Limb (tissue), 2 donors: ENCODE measurements around the gene FLVCR2.

Experiments
- DNase-seq, 2 donors: peaks; one replicate each; pipeline ENCODE4 v3.0.0-alpha.2; 2016; ENCODE audit errors: extremely low spot score in 2 of 2

Gene FLVCR2

DNA sequence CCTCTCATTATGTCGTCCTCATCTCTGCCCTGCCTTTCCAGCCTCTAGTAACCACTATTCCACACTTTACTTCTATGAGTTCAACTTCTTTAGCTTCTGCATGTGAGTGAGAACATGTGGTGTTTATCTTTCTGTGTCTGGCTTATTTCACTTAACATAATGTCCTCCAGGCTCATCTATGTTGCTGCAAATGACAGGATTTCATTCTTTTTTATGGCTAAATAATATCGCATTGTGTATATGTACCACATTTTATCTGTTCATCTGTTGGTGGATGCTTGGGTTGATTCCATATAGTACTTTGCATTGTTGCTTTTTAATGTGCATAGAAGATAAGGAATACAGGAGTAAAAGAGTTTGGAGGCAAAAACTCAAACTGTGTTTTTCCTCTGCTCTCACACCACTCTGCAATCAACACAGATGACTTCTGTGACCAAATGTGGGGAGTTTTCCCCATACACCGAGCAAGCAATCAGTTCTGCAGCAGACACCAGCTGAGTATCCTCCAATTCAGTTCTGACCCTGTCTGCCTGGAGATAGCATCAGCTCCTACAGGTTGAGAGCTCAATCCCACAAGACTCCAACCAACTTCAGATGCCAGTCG lies 24.6 kb upstream of the FLVCR2 start:
- no peak for DNase-seq

GRCh38 chr14:75554482-75554881 lies 23.9 kb upstream of the FLVCR2 start:
- DNase-seq: no peak

- DNase-seq: no peak
These were observed 20.0 kb upstream of the FLVCR2 start for GRCh38 chr14:75558440-75558839.

DNA sequence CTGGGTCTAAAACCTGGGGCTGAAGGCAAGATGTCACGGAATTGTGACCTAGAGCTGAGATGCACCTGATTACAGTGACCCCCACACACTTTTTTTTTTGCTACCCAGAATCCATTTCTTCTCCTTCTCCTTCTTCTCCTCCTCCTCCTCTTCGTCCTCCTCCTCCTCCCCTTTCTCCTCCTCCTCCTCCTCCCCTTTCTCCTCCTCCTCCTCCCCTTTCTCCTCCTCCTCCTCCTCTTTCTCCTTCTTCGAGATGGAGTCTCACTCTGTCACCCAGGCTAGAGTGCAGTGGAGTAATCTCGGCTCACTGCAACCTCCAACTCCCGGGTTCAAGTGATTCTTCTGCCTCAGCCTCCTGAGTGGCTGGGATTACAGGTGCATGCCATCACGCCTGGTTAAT lies 19.4 kb upstream of the FLVCR2 start:
- DNase-seq: no peak

DNA sequence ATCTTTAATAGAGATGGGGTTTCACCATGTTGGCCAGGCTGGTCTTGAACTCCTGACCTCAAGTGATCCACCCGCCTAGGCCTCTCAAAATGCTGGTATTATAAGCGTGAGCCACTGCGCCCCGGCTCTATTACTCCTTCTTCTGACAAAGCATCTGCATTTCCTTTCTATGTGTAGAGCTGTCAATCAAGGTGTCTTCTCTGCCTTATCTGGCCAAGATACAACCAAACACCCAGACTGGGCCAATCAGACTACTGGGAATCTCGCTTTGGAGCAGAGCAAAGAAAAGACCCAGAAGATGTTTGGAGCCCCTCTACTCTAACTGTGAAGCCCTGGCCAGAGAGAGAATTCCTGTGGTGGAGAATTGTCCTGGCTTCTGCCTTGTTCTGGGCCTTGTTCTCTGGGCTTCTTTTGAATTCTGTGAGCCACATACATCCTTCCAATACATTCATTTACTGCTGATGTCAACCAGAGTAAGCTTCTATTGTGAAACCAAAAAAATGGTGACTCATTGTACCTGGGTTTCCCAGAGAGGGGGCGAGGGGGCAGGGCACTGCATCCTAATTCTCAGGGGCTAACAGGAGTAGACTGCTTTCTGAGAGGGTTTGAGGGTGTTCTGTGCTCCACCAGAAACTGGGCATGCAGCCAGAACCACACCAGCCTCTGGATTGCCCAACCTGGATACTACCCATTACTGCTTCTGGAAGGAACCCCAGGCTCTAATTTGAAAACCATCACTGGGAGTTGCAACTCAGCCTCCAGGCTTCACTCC lies 18.8 kb upstream of the FLVCR2 start:
- no peak for DNase-seq

GRCh38 chr14:75561013-75561432 lies 17.4 kb upstream of the FLVCR2 start:
- peak; percentile 69 to 80 for DNase-seq

DNA sequence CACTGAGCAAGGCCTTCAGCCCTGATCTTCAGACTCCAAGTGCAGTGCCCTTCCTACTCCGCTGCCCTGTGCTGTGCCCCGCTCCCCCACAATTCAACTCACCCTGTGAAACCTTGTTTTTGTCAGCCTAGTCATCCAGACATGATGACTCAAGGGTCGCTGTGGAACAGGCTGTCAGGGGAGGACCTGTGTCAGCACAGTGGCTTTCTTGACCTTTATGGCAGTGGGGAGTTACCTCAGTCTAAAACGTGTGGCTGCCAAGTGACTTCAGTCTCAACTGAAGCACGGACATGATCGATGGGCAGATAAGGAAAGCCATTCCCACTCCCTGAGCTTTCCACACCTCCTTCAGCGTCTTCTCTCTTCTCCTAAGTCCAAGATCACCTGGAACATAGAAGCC lies 16.3 kb upstream of the FLVCR2 start:
- no peak for DNase-seq

GRCh38 chr14:75562489-75562888 lies 15.9 kb upstream of the FLVCR2 start:
- no peak for DNase-seq

DNA sequence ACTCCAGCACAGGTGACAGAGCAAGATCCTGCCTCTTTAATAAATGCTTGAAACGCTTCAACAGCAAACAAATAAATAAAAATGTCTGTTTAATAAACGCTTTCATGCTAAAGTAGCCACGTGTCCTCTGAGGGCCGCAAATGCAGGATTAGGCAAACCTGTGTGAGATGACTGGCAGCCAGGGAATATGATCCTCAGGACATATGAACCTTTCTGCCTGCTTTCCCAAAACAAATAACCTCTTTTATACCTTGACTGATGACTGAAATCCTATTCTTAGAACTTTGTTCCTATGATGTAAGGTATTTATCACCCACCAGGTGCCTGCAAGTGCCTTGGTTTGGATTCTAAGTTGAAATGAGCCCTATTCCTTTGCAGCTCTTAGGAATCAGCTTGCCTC lies 14.5 kb upstream of the FLVCR2 start:
- DNase-seq: no peak

DNA sequence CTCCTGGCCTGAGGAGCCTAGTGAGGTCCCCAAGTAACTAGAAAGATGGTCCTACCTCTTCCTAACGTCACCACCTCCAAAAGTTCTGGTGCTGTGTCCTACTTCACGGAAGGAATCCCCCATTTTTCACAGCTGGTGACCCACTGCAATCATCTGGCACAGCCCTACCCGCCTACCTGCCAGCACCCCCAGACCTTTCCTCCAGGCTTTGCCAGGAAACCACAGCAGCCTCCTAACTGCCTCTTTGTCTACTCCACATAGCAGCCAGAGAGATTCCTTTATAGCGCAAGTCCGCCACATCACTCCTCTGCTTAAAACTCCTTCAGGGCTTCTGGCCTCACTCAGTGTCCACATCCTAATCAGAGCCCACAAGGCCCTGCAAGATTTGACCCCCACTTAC lies 13.4 kb upstream of the FLVCR2 start:
- DNase-seq: no peak

DNA sequence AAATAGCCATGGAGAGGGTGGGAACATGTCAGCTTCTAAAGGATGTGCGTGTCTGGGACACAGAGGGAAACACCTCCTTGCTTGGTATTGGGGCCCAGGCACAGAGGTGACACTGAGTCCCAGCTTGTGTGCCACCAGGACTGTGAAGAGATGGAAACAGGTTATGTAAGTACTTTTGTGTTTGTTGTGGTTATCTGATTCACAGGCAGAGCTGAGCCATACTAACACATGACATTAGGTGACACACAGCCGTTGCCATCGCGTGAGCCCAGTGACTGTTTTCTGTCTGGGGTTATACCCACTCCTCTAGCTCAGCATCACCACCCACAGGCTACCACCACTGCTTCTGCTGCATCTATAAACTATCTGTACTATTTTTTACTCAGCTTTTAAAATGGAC lies 12.1 kb upstream of the FLVCR2 start:
- no peak for DNase-seq

- no peak for DNase-seq
These were observed 11.7 kb upstream of the FLVCR2 start for GRCh38 chr14:75566752-75567151.

- DNase-seq: no peak
These were observed 10.3 kb upstream of the FLVCR2 start for GRCh38 chr14:75568140-75568539.

DNA sequence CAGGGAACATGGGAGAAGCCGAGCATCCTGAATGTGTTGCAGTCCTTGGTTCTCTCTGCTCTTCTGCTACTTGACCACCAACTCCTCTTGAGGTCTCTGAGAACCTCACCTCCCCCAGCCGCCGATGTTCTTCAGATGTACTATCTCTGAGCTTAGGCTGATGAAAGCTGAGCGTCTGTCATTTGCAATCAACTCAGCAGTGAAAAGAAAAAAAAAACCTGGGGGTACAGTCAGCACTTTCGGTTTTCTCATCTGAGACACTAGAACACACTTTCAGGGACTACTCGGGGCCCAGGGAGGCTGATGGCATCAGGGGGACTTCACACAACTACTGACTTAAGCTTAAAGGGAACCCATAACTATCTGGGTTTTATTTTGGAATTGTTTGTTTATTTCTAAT lies 9.6 kb upstream of the FLVCR2 start:
- DNase-seq: no peak

DNA sequence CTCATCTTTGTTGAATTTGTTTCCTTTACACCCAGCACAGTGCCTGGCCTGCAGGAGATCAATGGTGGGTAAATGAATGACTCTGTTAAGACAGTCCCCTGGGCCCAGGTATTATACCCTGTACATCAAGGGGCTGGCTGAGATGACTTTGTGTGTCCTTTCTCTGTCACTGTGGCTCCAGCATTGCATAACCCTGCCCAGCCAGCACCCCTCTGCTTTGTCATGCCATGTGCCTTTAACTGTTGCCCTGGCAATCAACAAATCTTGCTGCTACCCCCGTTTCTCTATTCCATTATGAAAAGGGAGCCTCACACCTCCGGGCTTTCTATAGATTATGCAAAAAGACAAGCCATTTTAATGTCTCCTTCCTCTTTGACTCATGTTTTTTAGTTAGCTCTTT lies 7.6 kb upstream of the FLVCR2 start:
- DNase-seq: no peak

GRCh38 chr14:75572104-75572503 lies 6.3 kb upstream of the FLVCR2 start:
- DNase-seq: no peak

DNA sequence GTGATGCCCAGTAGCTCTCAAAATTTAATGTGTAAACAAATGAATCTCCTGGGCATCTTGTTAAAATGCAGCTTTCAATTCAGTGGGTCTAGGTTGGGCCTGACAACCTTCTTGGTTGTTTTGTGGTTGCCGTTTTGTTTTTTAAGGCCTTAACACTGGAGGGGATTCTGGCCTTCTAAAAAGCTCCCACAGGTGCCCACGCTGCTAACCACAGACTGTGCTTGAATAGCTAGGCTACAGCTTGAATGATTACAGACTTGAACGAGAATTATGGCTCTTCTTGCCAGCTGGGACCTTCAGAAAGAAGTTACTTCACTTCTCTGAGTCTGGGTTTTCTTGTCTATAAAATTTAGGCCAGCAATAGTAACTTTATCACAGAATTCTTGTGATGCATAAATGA lies 1.3 kb upstream of the FLVCR2 start:
- DNase-seq: no peak

- peak; percentile 82 to 83 for DNase-seq
These were observed 705 bp upstream of the FLVCR2 start for GRCh38 chr14:75577729-75578101.

DNA sequence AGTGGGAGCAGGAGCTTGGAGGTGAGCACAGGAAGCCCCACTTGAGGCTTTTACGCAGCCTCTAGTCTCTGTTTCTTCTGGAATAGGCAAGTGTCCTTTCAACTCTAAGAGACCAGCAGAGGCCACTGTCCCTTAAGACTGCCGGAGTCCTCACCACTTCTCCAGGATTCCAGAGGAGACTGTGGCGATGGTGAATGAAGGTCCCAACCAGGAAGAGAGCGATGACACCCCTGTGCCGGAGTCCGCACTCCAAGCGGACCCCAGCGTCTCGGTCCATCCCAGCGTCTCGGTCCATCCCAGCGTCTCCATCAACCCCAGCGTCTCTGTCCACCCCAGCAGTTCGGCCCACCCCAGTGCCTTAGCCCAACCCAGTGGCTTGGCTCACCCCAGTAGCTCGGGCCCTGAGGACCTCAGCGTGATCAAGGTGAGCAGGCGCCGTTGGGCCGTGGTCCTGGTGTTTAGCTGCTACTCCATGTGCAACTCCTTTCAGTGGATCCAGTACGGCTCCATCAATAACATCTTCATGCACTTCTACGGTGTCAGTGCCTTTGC lies 442 bp downstream of the FLVCR2 start:
- DNase-seq: no peak

DNA sequence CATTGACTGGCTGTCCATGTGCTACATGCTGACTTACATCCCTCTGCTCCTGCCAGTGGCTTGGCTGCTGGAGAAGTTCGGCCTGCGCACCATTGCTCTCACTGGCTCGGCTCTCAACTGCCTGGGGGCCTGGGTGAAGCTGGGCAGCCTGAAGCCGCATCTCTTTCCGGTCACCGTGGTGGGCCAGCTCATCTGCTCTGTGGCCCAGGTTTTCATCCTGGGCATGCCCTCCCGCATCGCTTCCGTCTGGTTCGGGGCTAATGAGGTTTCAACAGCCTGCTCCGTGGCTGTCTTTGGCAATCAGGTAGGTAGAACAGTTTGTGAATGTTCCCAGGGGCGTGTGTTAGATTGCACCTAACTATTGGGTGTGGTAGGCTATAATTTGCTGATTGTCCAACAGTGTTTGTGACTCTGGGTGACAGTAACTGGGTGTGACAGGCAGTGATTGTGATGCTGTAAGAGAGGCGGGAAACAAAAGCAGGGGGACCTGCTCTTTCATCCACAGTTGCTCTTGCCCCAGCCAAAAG lies 981 bp downstream of the FLVCR2 start:
- no peak for DNase-seq

- no peak for DNase-seq
These were observed 1.5 kb downstream of the FLVCR2 start for GRCh38 chr14:75579882-75580281.

DNA sequence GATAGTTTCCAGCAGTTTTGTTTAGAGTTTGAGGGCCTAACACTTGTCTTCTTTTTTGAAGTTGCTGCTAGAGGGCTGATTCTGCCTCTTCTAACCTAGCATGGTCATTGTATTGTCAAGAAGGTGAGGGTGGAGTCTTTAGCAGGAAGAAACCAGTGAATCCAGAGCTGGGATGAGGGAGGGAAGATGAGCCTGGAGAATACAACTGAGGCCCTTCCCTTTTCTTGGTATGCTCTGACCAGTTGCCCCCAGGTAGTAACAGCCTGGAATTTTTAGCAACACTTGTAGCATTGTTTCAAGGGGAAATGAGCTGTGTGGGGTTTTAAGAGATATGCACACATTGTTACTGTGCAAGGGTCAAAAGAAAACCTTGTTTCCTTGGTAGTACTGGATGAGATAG lies 9.0 kb downstream of the FLVCR2 start:
- DNase-seq: no peak

GRCh38 chr14:75589931-75590330 lies 11.5 kb downstream of the FLVCR2 start:
- DNase-seq: no peak
